Measurements from ENCODE around the gene TMEM14C. TPM values are rescaled to one million over a fixed set of nuclear protein-coding genes. Genes with fewer than 3 reads are reported as not detected.

Gene TMEM14C
- total RNA-seq, 4 donors from 2014 or later, result 93.2 to 130 (median 117) TPM

DNA sequence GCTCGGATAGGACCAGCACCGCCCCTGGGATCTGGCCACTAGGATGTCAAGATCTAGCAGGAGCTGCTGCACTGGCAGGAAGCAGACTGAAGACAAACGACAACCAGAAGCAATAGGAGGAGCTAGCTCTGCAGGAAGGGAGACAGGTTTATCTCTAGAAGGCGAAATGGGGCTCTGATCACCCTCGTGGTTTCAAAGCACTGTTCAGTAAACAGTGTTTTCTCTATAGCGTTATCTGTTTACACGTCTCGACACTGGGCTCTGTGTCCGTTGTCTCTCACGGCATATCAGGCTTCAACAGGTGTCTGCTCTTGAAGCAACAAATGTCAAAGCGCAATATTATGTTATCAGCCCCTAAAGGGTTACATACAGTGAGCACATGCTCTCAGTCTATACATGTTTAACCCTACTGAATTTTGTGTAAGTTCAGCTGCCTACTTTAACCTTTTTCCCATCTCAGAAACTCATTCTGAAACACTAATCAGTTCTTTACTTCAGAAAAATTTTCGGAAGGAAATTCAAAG, 48.6 kb downstream of the TMEM14C start:
- Histone ChIP-seq H3K9me3 (no peaks in the 10 kb centered on the region), H3K27me3 (no peaks in the 10 kb centered on the region), H3K36me3 (peaks cover 0 to 37% of the 10 kb centered on the region in 2 donors), H3K27ac (no peak overlapping the region), H3K4me3 (no peak overlapping the region), H3K4me1 (no peaks in the 10 kb centered on the region)
- no peak for DNase-seq
- intact Hi-C loops (cut with DNase I; ENCODE audit: low total_unique reads) (no loop called here), in situ Hi-C loops (cut with MboI; ENCODE audit: low sequenced_read_pairs in 4 of 4) (no loop called here)
- no peak for ATAC-seq
- no peak for TF ChIP-seq POLR2A (IDR thresholded peaks at IDR 0.05)
- TF ChIP-seq, protein P1, sequence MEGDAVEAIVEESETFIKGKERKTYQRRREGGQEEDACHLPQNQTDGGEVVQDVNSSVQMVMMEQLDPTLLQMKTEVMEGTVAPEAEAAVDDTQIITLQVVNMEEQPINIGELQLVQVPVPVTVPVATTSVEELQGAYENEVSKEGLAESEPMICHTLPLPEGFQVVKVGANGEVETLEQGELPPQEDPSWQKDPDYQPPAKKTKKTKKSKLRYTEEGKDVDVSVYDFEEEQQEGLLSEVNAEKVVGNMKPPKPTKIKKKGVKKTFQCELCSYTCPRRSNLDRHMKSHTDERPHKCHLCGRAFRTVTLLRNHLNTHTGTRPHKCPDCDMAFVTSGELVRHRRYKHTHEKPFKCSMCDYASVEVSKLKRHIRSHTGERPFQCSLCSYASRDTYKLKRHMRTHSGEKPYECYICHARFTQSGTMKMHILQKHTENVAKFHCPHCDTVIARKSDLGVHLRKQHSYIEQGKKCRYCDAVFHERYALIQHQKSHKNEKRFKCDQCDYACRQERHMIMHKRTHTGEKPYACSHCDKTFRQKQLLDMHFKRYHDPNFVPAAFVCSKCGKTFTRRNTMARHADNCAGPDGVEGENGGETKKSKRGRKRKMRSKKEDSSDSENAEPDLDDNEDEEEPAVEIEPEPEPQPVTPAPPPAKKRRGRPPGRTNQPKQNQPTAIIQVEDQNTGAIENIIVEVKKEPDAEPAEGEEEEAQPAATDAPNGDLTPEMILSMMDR (IDR thresholded peaks at IDR 0.05 in 4 of 5, conservative IDR thresholded peaks at IDR 0.05 in 1 of 5), result no peak

DNA sequence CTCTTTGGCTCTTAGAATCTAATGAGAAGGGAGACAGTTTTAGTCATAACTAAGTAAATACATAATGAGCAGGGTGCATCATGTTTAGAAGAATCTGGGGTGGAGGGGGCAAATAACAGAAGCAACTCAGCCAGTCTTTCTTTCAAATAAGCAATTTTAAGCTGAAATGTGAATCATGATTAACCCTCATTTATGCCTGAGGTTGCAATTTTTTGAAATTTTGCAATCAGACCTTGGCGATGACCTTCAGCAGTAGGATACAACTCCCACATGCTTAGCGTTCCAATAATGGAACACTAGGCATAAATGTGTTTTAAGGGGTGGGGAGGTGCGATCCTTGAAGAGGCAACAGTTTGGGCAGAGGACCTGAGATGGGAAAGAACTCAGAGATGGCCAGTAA, 55.4 kb downstream of the TMEM14C start:
- in situ Hi-C loops (cut with MboI; ENCODE audit: low sequenced_read_pairs in 4 of 4), result loop anchor here in 3 of 4 donors (25.0 kb wide), 2 partner anchors 266 to 291 kb away; partner anchors contain the start of gene GCNT2 (in 2 of the 3)
- H3K4me1 ChIP-seq, result no peaks in the 10 kb centered on the region
- H3K27me3 ChIP-seq, result no peaks in the 10 kb centered on the region
- H3K27ac ChIP-seq, result no peak overlapping the region
- H3K36me3 ChIP-seq, result peaks cover 0 to 19% of the 10 kb centered on the region in 2 donors
- TF ChIP-seq, protein P1 (IDR thresholded peaks at IDR 0.05 in 4 of 5, conservative IDR thresholded peaks at IDR 0.05 in 1 of 5), result no peak
- no peak for TF ChIP-seq POLR2A (IDR thresholded peaks at IDR 0.05)
- intact Hi-C loops (cut with DNase I; ENCODE audit: low total_unique reads), result no loop called here
- ATAC-seq (no peak), DNase-seq (no peak)
- H3K4me3 ChIP-seq, result no peak overlapping the region
- H3K9me3 ChIP-seq, result no peaks in the 10 kb centered on the region

- no peak for TF ChIP-seq POLR2A (IDR thresholded peaks at IDR 0.05)
- TF ChIP-seq, protein P1 (IDR thresholded peaks at IDR 0.05 in 4 of 5, conservative IDR thresholded peaks at IDR 0.05 in 1 of 5), result no peak
- no peak for DNase-seq
- in situ Hi-C loops (cut with MboI; ENCODE audit: low sequenced_read_pairs in 4 of 4) (loop anchor here in 3 of 4 donors (25.0 kb wide), 2 partner anchors 267 to 292 kb away; partner anchors contain the start of gene GCNT2 (in 2 of the 3)), intact Hi-C loops (cut with DNase I; ENCODE audit: low total_unique reads) (no loop called here)
- H3K27ac ChIP-seq, result no peak overlapping the region
- H3K4me3 ChIP-seq, result no peak overlapping the region
- H3K9me3 ChIP-seq, result no peaks in the 10 kb centered on the region
- H3K36me3 ChIP-seq, result peaks cover 0 to 19% of the 10 kb centered on the region in 2 donors
- ATAC-seq, result no peak
- no peaks in the 10 kb centered on the region for H3K27me3 ChIP-seq
- no peaks in the 10 kb centered on the region for H3K4me1 ChIP-seq
Observed at GRCh38 chr6:10779076-10779475, 56.2 kb downstream of the TMEM14C start.

Other genes with a start within 250 kb of the TMEM14C start
- 1 to 10 TPM in 2 of 4 donors, under 1 TPM in 2; 0.27 to 1.9 (median 0.81) TPM for gene GCNT2, start 201.7 kb upstream of the TMEM14C start, total RNA-seq
- 1 to 10 TPM in 1 of 4 donors, not detected in 3; 2.8 TPM for gene C6orf52, start 28.5 kb upstream of the TMEM14C start, total RNA-seq
- gene PAK1IP1, start 28.1 kb upstream of the TMEM14C start, total RNA-seq, result 10 to 100 TPM in 3 of 4 donors, 1 to 10 TPM in 1; 5.5 to 18.8 (median 14.2) TPM
- gene TMEM14B, start 24.7 kb downstream of the TMEM14C start, total RNA-seq, result 10 to 100 TPM; 68.3 to 93.8 (median 79.4) TPM
- not detected for gene MAK, start 115.5 kb downstream of the TMEM14C start, total RNA-seq
- gene GCM2, start 159.0 kb downstream of the TMEM14C start, total RNA-seq, result not detected
- gene SYCP2L, start 164.0 kb downstream of the TMEM14C start, total RNA-seq, result under 1 TPM in 3 of 4 donors, not detected in 1; 0.07 to 0.82 (median 0.29) TPM

Data from gastrocnemius medialis (tissue), 4 donors.